IMR-90 (cell line): Measurements from ENCODE around the gene HLA-DRB1.

Source experiments
- CHD1 ChIP-seq: IDR thresholded peaks from 2 replicates; pipeline ENCODE4 v1.6.1; 2012; ENCODE audit warnings: low read depth, low read length, improper control_type of control experiment
- FOS ChIP-seq: fragments of 150-350 bp; IDR thresholded peaks from 2 replicates; pipeline ENCODE4 v1.6.1; 2016; ENCODE audit warnings: low read depth, low read length
- MAFK ChIP-seq: IDR thresholded peaks from 2 replicates; pipeline ENCODE4 v1.6.1; 2012; ENCODE audit warnings: low read depth, low read length, improper control_type of control experiment
- POLR2A ChIP-seq: IDR thresholded peaks from 2 replicates; pipeline ENCODE4 v1.6.1; 2012; ENCODE audit warnings: mild to moderate bottlenecking, low read depth, low read length
- RAD21 ChIP-seq: IDR thresholded peaks from 2 replicates; pipeline ENCODE4 v1.6.1; 2012; ENCODE audit warnings: low read length, improper control_type of control experiment
- RCOR1 ChIP-seq: IDR thresholded peaks from 2 replicates; pipeline ENCODE4 v1.6.1; 2012; ENCODE audit warnings: mild to moderate bottlenecking, low read length, improper control_type of control experiment; ENCODE audit not compliant: insufficient replicate concordance
- RFX5 ChIP-seq: IDR thresholded peaks from 2 replicates; pipeline ENCODE4 v1.8.0; 2012; ENCODE audit warnings: low read depth, mild to moderate bottlenecking, low read length, moderate library complexity
- TF ChIP-seq, protein P1 (sequence below): conservative IDR thresholded peaks from 2 replicates; pipeline ENCODE4 v1.5.1; 2012; ENCODE audit warnings: mild to moderate bottlenecking, low read depth, low read length, improper control_type of control experiment
- TF ChIP-seq, protein P2 (sequence below): fragments of 150-350 bp; IDR thresholded peaks from 2 replicates; pipeline ENCODE4 v1.6.1; 2017; ENCODE audit warnings: mild to moderate bottlenecking, antibody characterized with exemption, low read length, low read depth

DNA sequence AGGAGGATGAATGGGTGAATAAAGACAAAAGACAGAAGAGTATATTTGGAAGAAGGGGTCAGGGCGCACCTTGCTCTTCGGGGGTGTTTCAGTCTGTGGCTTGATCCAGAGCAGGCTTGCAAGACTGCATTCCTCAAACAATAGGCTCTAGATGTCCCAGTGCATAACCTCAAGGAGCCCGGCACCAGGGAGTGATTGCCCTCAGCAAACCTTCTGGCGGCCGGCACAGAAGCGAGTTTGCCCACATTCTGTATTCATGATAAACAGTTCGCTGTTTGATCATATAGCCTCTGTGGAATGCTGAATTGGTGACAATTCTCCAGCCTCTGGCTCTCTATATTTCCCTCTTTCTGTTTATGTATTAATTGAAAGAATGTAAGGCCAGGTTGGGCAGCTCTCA, 29.9 kb downstream of the HLA-DRB1 start:
- TF ChIP-seq, protein P1, sequence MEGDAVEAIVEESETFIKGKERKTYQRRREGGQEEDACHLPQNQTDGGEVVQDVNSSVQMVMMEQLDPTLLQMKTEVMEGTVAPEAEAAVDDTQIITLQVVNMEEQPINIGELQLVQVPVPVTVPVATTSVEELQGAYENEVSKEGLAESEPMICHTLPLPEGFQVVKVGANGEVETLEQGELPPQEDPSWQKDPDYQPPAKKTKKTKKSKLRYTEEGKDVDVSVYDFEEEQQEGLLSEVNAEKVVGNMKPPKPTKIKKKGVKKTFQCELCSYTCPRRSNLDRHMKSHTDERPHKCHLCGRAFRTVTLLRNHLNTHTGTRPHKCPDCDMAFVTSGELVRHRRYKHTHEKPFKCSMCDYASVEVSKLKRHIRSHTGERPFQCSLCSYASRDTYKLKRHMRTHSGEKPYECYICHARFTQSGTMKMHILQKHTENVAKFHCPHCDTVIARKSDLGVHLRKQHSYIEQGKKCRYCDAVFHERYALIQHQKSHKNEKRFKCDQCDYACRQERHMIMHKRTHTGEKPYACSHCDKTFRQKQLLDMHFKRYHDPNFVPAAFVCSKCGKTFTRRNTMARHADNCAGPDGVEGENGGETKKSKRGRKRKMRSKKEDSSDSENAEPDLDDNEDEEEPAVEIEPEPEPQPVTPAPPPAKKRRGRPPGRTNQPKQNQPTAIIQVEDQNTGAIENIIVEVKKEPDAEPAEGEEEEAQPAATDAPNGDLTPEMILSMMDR = no peak
- TF ChIP-seq CHD1 (no peak), RAD21 (no peak), POLR2A (no peak), FOS (no peak), RFX5 (no peak), RCOR1 (no peak), MAFK (no peak)
- TF ChIP-seq, protein P2, sequence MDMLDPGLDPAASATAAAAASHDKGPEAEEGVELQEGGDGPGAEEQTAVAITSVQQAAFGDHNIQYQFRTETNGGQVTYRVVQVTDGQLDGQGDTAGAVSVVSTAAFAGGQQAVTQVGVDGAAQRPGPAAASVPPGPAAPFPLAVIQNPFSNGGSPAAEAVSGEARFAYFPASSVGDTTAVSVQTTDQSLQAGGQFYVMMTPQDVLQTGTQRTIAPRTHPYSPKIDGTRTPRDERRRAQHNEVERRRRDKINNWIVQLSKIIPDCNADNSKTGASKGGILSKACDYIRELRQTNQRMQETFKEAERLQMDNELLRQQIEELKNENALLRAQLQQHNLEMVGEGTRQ = no peak
